HEK293 (cell line): ENCODE data around the gene PAQR8.

Experiments used
- CTCF ChIA-PET: fragments of 350-600 bp; formaldehyde crosslinking; extraction: SDS; loops from one replicate; lab custom pipeline; 2021; ENCODE audit warnings: antibody characterized with exemption; lab: Yijun Ruan, JAX
- POLR2A ChIA-PET: fragments of 300-600 bp; formaldehyde crosslinking; extraction: SDS; loops from one replicate; lab custom pipeline; 2020; ENCODE audit warnings: antibody characterized with exemption, inconsistent platforms; lab: Yijun Ruan, JAX
- H3K27ac ChIP-seq: fragments of 200-500 bp; sonication (Bioruptor generic); 2 replicates; pipeline ENCODE4 v1.5.1; 2014; ENCODE audit warnings: low read depth, low read length, control low read depth, inconsistent platforms; ENCODE audit errors: extremely low read depth
- H3K36me3 ChIP-seq, 2 experiments: fragments of 200-500 bp in 1 of 2; sonication (Bioruptor generic) in 1 of 2; 1 replicate in 1 of 2; 2 replicates in 1 of 2; pipeline ENCODE4 v1.5.1; 2014 to 2017; ENCODE audit warnings: inconsistent platforms in 2 of 2, low read length in 2 of 2; ENCODE audit not compliant: control insufficient read depth in 2 of 2, insufficient read depth in 1 of 2
- H3K4me1 ChIP-seq: fragments of 200-500 bp; sonication (Bioruptor generic); 2 replicates; pipeline ENCODE4 v1.5.1; 2014; ENCODE audit warnings: mild to moderate bottlenecking, low read length, inconsistent platforms; ENCODE audit not compliant: control insufficient read depth, insufficient read depth
- H3K4me3 ChIP-seq: 2 replicates; pipeline ENCODE4 v1.5.1; 2011; ENCODE audit warnings: low read depth, mild to moderate bottlenecking, control low read depth, low read length, moderate library complexity
- H3K9me3 ChIP-seq: fragments of 200-500 bp; sonication (Bioruptor generic); 2 replicates; pipeline ENCODE4 v1.5.1; 2014; ENCODE audit warnings: low read depth, low read length, inconsistent platforms; ENCODE audit not compliant: control insufficient read depth, insufficient read depth
- HOXA7 ChIP-seq: sonication (generic); formaldehyde crosslinking; IDR thresholded peaks from 2 replicates; pipeline ENCODE4 v1.8.1; 2022; ENCODE audit warnings: missing genetic modification reagents, borderline replicate concordance
- SCRT2 ChIP-seq: fragments of 450-650 bp; formaldehyde crosslinking; IDR thresholded peaks from 2 replicates; pipeline ENCODE4 v1.5.1; 2016; ENCODE audit warnings: missing biosample characterization, missing genetic modification characterization
- ZEB2 ChIP-seq: fragments of 450-650 bp; formaldehyde crosslinking; IDR thresholded peaks from 2 replicates; pipeline ENCODE4 v1.5.1; 2016; ENCODE audit warnings: missing biosample characterization, missing genetic modification characterization
- ZNF114 ChIP-seq: fragments of 450-650 bp; formaldehyde crosslinking; IDR thresholded peaks from 2 replicates; pipeline ENCODE4 v1.5.0; 2017; ENCODE audit warnings: missing biosample characterization, missing genetic modification characterization
- ZNF174 ChIP-seq: fragments of 450-650 bp; formaldehyde crosslinking; IDR thresholded peaks from 2 replicates; pipeline ENCODE4 v1.5.0; 2017; ENCODE audit warnings: missing biosample characterization, mild to moderate bottlenecking, missing genetic modification characterization
- ZNF184 ChIP-seq: fragments of 450-650 bp; IDR thresholded peaks from 2 replicates; pipeline ENCODE4 v1.5.1; 2018; ENCODE audit warnings: missing biosample characterization, mild to moderate bottlenecking, missing genetic modification characterization
- ZNF302 ChIP-seq: fragments of 450-650 bp; formaldehyde crosslinking; IDR thresholded peaks from 2 replicates; pipeline ENCODE4 v1.5.1; 2016; ENCODE audit warnings: missing biosample characterization, missing genetic modification characterization, low read depth
- ZNF404 ChIP-seq: fragments of 450-650 bp; formaldehyde crosslinking; IDR thresholded peaks from 2 replicates; pipeline ENCODE4 v1.5.1; 2017; ENCODE audit warnings: missing biosample characterization, missing genetic modification characterization
- ZNF555 ChIP-seq: fragments of 450-650 bp; formaldehyde crosslinking; conservative IDR thresholded peaks from 2 replicates; pipeline ENCODE4 v1.5.1; 2017; ENCODE audit warnings: missing biosample characterization, mild to moderate bottlenecking, missing genetic modification characterization, inconsistent platforms
- ZNF558 ChIP-seq: fragments of 450-650 bp; formaldehyde crosslinking; IDR thresholded peaks from 2 replicates; pipeline ENCODE4 v1.5.1; 2016; ENCODE audit warnings: missing biosample characterization, missing genetic modification characterization
- ZSCAN4 ChIP-seq: fragments of 450-650 bp; formaldehyde crosslinking; IDR thresholded peaks from 2 replicates; pipeline ENCODE4 v1.5.1; 2017; ENCODE audit warnings: missing biosample characterization, missing genetic modification characterization
- TF ChIP-seq, protein P1 (sequence below): fragments of 450-650 bp; formaldehyde crosslinking; IDR thresholded peaks from 2 replicates; pipeline ENCODE4 v1.5.1; 2016; ENCODE audit warnings: missing biosample characterization, missing genetic modification characterization
- TF ChIP-seq, protein P2 (sequence below): fragments of 450-650 bp; formaldehyde crosslinking; IDR thresholded peaks from 2 replicates; pipeline ENCODE4 v1.5.1; 2016; ENCODE audit warnings: missing biosample characterization, missing genetic modification characterization, low read depth
- TF ChIP-seq, protein P3 (sequence below): fragments of 450-650 bp; formaldehyde crosslinking; IDR thresholded peaks from 2 replicates; pipeline ENCODE4 v1.5.1; 2016; ENCODE audit warnings: missing biosample characterization, missing genetic modification characterization
- TF ChIP-seq, protein P4 (sequence below): fragments of 450-650 bp; formaldehyde crosslinking; IDR thresholded peaks from 2 replicates; pipeline ENCODE4 v1.5.1; 2016; ENCODE audit warnings: missing biosample characterization, missing genetic modification characterization

PAQR8 gene

DNA sequence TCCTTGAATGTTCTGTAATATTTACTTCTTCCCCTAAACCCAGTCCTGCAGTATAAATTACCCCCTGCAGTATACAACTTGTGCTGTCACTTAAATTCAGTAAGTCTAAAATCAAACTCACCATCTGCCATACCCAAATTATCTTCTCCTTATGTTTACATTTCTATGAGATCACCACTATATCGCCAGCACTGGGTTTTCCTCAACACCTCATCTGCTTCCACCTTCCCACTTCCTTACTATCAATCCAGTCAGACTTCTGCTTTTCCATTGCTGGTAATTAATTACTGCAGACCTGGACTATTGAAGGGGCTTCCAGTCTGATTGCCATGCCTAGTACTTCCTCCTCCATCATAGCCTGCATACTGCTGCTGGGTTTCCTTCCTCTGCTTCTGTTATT lies 73.4 kb downstream of the PAQR8 start (continued):
- TF ChIP-seq ZNF558 (tag by site-specific recombination), result no peak
- TF ChIP-seq, protein P1, sequence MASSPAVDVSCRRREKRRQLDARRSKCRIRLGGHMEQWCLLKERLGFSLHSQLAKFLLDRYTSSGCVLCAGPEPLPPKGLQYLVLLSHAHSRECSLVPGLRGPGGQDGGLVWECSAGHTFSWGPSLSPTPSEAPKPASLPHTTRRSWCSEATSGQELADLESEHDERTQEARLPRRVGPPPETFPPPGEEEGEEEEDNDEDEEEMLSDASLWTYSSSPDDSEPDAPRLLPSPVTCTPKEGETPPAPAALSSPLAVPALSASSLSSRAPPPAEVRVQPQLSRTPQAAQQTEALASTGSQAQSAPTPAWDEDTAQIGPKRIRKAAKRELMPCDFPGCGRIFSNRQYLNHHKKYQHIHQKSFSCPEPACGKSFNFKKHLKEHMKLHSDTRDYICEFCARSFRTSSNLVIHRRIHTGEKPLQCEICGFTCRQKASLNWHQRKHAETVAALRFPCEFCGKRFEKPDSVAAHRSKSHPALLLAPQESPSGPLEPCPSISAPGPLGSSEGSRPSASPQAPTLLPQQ (tag by site-specific recombination), result 0 out of 2 replicates have a peak, but pooled peaks have one; percentile 22

GRCh38 chr6:52438926-52439325 lies 77.0 kb downstream of the PAQR8 start:
- POLR2A ChIA-PET, result no interaction called here
- no peak overlapping the region for H3K4me3 ChIP-seq
- TF ChIP-seq ZSCAN4 (tag by site-specific recombination) (no peak), ZEB2 (no peak), ZNF302 (no peak), ZNF174 (no peak), ZNF404 (no peak), ZNF184 (tag by site-specific recombination) (no peak), ZNF555 (tag by site-specific recombination) (no peak), ZNF114 (no peak), SCRT2 (tag by site-specific recombination) (no peak), HOXA7 (no peak)
- TF ChIP-seq, protein P2, sequence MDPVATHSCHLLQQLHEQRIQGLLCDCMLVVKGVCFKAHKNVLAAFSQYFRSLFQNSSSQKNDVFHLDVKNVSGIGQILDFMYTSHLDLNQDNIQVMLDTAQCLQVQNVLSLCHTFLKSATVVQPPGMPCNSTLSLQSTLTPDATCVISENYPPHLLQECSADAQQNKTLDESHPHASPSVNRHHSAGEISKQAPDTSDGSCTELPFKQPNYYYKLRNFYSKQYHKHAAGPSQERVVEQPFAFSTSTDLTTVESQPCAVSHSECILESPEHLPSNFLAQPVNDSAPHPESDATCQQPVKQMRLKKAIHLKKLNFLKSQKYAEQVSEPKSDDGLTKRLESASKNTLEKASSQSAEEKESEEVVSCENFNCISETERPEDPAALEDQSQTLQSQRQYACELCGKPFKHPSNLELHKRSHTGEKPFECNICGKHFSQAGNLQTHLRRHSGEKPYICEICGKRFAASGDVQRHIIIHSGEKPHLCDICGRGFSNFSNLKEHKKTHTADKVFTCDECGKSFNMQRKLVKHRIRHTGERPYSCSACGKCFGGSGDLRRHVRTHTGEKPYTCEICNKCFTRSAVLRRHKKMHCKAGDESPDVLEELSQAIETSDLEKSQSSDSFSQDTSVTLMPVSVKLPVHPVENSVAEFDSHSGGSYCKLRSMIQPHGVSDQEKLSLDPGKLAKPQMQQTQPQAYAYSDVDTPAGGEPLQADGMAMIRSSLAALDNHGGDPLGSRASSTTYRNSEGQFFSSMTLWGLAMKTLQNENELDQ (tag by site-specific recombination), result no peak
- TF ChIP-seq, protein P3, sequence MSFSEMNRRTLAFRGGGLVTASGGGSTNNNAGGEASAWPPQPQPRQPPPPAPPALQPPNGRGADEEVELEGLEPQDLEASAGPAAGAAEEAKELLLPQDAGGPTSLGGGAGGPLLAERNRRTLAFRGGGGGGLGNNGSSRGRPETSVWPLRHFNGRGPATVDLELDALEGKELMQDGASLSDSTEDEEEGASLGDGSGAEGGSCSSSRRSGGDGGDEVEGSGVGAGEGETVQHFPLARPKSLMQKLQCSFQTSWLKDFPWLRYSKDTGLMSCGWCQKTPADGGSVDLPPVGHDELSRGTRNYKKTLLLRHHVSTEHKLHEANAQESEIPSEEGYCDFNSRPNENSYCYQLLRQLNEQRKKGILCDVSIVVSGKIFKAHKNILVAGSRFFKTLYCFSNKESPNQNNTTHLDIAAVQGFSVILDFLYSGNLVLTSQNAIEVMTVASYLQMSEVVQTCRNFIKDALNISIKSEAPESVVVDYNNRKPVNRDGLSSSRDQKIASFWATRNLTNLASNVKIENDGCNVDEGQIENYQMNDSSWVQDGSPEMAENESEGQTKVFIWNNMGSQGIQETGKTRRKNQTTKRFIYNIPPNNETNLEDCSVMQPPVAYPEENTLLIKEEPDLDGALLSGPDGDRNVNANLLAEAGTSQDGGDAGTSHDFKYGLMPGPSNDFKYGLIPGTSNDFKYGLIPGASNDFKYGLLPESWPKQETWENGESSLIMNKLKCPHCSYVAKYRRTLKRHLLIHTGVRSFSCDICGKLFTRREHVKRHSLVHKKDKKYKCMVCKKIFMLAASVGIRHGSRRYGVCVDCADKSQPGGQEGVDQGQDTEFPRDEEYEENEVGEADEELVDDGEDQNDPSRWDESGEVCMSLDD (tag by site-specific recombination), result no peak
- TF ChIP-seq, protein P4, sequence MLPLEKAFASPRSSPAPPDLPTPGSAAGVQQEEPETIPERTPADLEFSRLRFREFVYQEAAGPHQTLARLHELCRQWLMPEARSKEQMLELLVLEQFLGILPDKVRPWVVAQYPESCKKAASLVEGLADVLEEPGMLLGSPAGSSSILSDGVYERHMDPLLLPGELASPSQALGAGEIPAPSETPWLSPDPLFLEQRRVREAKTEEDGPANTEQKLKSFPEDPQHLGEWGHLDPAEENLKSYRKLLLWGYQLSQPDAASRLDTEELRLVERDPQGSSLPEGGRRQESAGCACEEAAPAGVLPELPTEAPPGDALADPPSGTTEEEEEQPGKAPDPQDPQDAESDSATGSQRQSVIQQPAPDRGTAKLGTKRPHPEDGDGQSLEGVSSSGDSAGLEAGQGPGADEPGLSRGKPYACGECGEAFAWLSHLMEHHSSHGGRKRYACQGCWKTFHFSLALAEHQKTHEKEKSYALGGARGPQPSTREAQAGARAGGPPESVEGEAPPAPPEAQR (tag by site-specific recombination), result no peak
- H3K27ac ChIP-seq, result no peak overlapping the region
- peaks cover 0 to 11% of the 10 kb centered on the region in 2 experiments; a peak in 1 of 3 replicates for H3K36me3 ChIP-seq
- H3K4me1 ChIP-seq, result peaks cover 2% of the 10 kb centered on the region; the same call in 1 of the 2 replicates
- CTCF ChIA-PET, result interaction anchor here (0.8 to 1.1 kb wide), 2 partner anchors 18 to 39 kb away, joined by 4 to 5 read pairs; no protein-coding TSS in a partner anchor
- no peaks in the 10 kb centered on the region for H3K9me3 ChIP-seq
